Fibroblast of lung (primary cell): ENCODE measurements around the gene SLC27A3.

Experiments
- EZH2 ChIP-seq: IDR thresholded peaks from 2 replicates; pipeline ENCODE4 v1.5.1; 2012; ENCODE audit warnings: low read length, control low read depth, mild to moderate bottlenecking; ENCODE audit errors: missing control alignments
- TF ChIP-seq, protein P1 (sequence below), 2 donors: IDR thresholded peaks in 1 of 2; conservative IDR thresholded peaks in 1 of 2; 1 replicate in 1 of 2; 2 replicates in 1 of 2; pipeline ENCODE4 v1.5.1; 2011 to 2012; ENCODE audit warnings: low read length in 2 of 2, control low read depth in 1 of 2, inconsistent platforms in 1 of 2, low read depth in 1 of 2, mild to moderate bottlenecking in 1 of 2

DNA sequence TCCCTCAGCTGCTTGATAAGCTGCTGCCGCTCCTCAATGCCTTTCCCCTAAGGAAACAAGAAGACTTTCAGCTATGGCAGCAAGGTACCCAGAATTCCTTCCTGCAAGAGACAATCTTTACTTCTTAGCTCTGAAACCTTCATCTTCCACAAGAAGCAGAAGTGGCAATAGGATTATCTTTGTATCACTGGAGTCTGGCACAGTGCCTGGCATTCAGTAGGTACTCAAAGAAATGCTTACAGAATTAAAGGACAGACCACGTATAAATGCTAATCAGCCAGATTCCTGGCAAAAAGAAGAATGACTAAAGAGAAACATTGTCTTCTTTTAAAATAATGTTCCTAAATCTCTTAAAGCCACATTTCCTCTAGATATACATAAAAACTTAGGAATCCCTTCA is 43.7 kb downstream of the SLC27A3 start:
- TF ChIP-seq EZH2: no peak
- TF ChIP-seq, protein P1, sequence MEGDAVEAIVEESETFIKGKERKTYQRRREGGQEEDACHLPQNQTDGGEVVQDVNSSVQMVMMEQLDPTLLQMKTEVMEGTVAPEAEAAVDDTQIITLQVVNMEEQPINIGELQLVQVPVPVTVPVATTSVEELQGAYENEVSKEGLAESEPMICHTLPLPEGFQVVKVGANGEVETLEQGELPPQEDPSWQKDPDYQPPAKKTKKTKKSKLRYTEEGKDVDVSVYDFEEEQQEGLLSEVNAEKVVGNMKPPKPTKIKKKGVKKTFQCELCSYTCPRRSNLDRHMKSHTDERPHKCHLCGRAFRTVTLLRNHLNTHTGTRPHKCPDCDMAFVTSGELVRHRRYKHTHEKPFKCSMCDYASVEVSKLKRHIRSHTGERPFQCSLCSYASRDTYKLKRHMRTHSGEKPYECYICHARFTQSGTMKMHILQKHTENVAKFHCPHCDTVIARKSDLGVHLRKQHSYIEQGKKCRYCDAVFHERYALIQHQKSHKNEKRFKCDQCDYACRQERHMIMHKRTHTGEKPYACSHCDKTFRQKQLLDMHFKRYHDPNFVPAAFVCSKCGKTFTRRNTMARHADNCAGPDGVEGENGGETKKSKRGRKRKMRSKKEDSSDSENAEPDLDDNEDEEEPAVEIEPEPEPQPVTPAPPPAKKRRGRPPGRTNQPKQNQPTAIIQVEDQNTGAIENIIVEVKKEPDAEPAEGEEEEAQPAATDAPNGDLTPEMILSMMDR (conservative IDR thresholded peaks at IDR 0.05 in 1 of 2, IDR thresholded peaks at IDR 0.05 in 1 of 2; ENCODE audit: low read depth in 1 of 2, low read length in 2 of 2): no peak
